22Rv1 (cell line): ENCODE data around the gene SPG21.

Experiments used
- ZFX ChIP-seq: fragments of 450-650 bp; IDR thresholded peaks from 2 replicates; pipeline ENCODE4 v1.6.1; 2017; ENCODE audit warnings: antibody characterized with exemption, borderline replicate concordance
- TF ChIP-seq, protein P1 (sequence below): fragments of 450-650 bp; IDR thresholded peaks from 2 replicates; pipeline ENCODE4 v1.5.1; 2017; ENCODE audit warnings: mild to moderate bottlenecking

DNA sequence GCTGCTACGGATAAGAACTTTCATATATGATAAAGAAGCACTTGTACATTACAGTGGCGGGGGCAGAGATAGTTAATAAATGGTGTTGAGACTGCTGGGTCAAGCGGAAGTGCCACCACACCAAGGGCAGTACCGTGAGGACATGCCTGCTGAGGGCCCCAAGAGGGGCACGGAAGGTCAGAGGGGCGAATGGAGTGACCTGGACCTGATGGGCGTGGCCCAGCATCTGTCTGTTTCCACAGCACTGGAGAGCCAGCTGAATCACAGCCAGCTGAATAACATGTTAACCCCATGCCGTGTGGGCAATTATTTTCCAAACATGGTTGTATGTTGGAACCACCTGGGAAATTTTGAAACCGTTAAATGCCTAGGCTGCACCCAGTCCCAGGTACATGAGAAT, 40.8 kb downstream of the SPG21 start:
- TF ChIP-seq, protein P1, sequence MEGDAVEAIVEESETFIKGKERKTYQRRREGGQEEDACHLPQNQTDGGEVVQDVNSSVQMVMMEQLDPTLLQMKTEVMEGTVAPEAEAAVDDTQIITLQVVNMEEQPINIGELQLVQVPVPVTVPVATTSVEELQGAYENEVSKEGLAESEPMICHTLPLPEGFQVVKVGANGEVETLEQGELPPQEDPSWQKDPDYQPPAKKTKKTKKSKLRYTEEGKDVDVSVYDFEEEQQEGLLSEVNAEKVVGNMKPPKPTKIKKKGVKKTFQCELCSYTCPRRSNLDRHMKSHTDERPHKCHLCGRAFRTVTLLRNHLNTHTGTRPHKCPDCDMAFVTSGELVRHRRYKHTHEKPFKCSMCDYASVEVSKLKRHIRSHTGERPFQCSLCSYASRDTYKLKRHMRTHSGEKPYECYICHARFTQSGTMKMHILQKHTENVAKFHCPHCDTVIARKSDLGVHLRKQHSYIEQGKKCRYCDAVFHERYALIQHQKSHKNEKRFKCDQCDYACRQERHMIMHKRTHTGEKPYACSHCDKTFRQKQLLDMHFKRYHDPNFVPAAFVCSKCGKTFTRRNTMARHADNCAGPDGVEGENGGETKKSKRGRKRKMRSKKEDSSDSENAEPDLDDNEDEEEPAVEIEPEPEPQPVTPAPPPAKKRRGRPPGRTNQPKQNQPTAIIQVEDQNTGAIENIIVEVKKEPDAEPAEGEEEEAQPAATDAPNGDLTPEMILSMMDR = no peak
- TF ChIP-seq ZFX = no peak
